HCT116 (cell line): ENCODE data around the gene FGFR4. TPM values are rescaled to one million over a fixed set of nuclear protein-coding genes. Genes with fewer than 3 reads are reported as not detected.

Experiments used
- ATAC-seq: fragments of 200-7000 bp; cut with Tn5 transposase; 2 replicates; pipeline ENCODE4 v1.9.1; 2020; ENCODE audit warnings: mild to moderate bottlenecking, moderate library complexity
- BruUV-seq: library from RNA; stranded (reverse); fragments of 400-500 nt; replicated peaks from 2 replicates; lab custom pipeline; 2021; lab: Mats Ljungman, UMichigan
- CTCF ChIA-PET: fragments of 300-600 bp; sonication (Branson Sonifier 250); formaldehyde crosslinking; loops from one replicate; lab custom pipeline; 2021; ENCODE audit warnings: antibody characterized with exemption; lab: Charles Lee
- POLR2A ChIA-PET: fragments of 300-600, 350-600 bp; sonication (Branson Sonifier 250); formaldehyde crosslinking; loops from one replicate; lab custom pipeline; 2021; ENCODE audit warnings: antibody characterized with exemption; lab: Charles Lee
- RAD21 ChIA-PET, 2 experiments: fragments of 300-600 bp; sonication (Branson Sonifier 250); formaldehyde crosslinking; loops; one replicate each; lab custom pipeline; 2023; ENCODE audit warnings: low total read pairs in 2 of 2; ENCODE audit not compliant: uncharacterized antibody in 2 of 2, unreplicated experiment in 2 of 2, low non-redundant PET in 1 of 2; lab: Charles Lee
- DNase-seq: peaks from one replicate; pipeline ENCODE4 v3.0.0-alpha.2; 2010; ENCODE audit warnings: low read depth, low spot score
- H2AFZ ChIP-seq: fragments of 200-600 bp; shearing (Covaris generic), sonication (generic); 2 replicates; pipeline ENCODE4 v1.6.1; 2017; ENCODE audit warnings: low read depth, mixed run types, mixed read lengths, antibody characterized with exemption, low read length; ENCODE audit not compliant: poor library complexity, severe bottlenecking
- H3K27ac ChIP-seq: 2 replicates; pipeline ENCODE4 v1.5.1; 2012; ENCODE audit warnings: low read depth, low read length
- H3K27me3 ChIP-seq: fragments of 200-600 bp; sonication (generic); 2 replicates; pipeline ENCODE4 v1.6.1; 2016; ENCODE audit warnings: mixed run types, low read length, mixed read lengths; ENCODE audit not compliant: insufficient read depth
- H3K36me3 ChIP-seq, 2 experiments: fragments of 200-500 bp in 1 of 2; fragments of 200-600 bp in 1 of 2; sonication (Bioruptor generic) in 1 of 2; sonication (generic) in 1 of 2; 2 replicates each; pipeline versions ENCODE4 v1.5.1 to v1.6.1; 2014 to 2016; ENCODE audit warnings: low read length in 2 of 2, inconsistent platforms in 1 of 2, mixed read lengths in 1 of 2, mixed run types in 1 of 2; ENCODE audit not compliant: insufficient read depth in 2 of 2, control insufficient read depth in 1 of 2
- H3K4me1 ChIP-seq, 2 experiments: fragments of 200-600 bp in 1 of 2; sonication (generic) in 1 of 2; 2 replicates each; pipeline versions ENCODE4 v1.5.1 to v1.6.1; 2012 to 2017; ENCODE audit warnings: low read length in 2 of 2, inconsistent platforms in 1 of 2, mild to moderate bottlenecking in 1 of 2, mixed read lengths in 1 of 2, mixed run types in 1 of 2, moderate library complexity in 1 of 2; ENCODE audit not compliant: insufficient read depth in 2 of 2, control insufficient read depth in 1 of 2
- H3K4me2 ChIP-seq: fragments of 200-600 bp; sonication (generic); 2 replicates; pipeline ENCODE4 v1.6.1; 2017; ENCODE audit warnings: mixed run types, low read length, mixed read lengths
- H3K4me3 ChIP-seq, 2 experiments: fragments of 200-600 bp in 1 of 2; sonication (generic) in 1 of 2; replicated peaks in 1 of 2; 2 replicates each; pipeline ENCODE4 v1.5.1; 2011 to 2016; ENCODE audit warnings: low read length in 2 of 2, control low read depth in 1 of 2, low read depth in 1 of 2, mild to moderate bottlenecking in 1 of 2, mixed read lengths in 1 of 2, mixed run types in 1 of 2
- H3K79me2 ChIP-seq: fragments of 200-600 bp; sonication (generic); 2 replicates; pipeline ENCODE4 v1.6.1; 2017; ENCODE audit warnings: mild to moderate bottlenecking, mixed run types, low read length, moderate library complexity, mixed read lengths; ENCODE audit not compliant: insufficient read depth
- H3K9ac ChIP-seq: fragments of 200-600 bp; sonication (generic); 2 replicates; pipeline ENCODE4 v1.6.1; 2016; ENCODE audit warnings: low read length, mixed read lengths
- H3K9me2 ChIP-seq: fragments of 200-600 bp; sonication (generic), shearing (Covaris generic); 2 replicates; pipeline ENCODE4 v1.6.1; 2017; ENCODE audit warnings: mixed run types, mild to moderate bottlenecking, moderate library complexity; ENCODE audit not compliant: insufficient read depth
- H3K9me3 ChIP-seq, 2 experiments: fragments of 200-500 bp in 1 of 2; fragments of 200-600 bp in 1 of 2; sonication (Bioruptor generic) in 1 of 2; sonication (generic) in 1 of 2; 2 replicates each; pipeline ENCODE4 v1.6.1; 2014 to 2017; ENCODE audit warnings: low read length in 2 of 2, mixed read lengths in 2 of 2, inconsistent platforms in 1 of 2, low read depth in 1 of 2, mild to moderate bottlenecking in 1 of 2, mixed run types in 1 of 2, moderate library complexity in 1 of 2; ENCODE audit not compliant: control insufficient read depth in 1 of 2, insufficient read depth in 1 of 2
- H4K20me1 ChIP-seq: fragments of 200-600 bp; sonication (generic), shearing (Covaris generic); 2 replicates; pipeline ENCODE4 v1.6.1; 2017; ENCODE audit warnings: mixed run types, mild to moderate bottlenecking, moderate library complexity; ENCODE audit not compliant: insufficient read depth
- EGR1 ChIP-seq: IDR thresholded peaks from 2 replicates; pipeline ENCODE4 v1.6.1; 2012; ENCODE audit warnings: low read depth
- EZH2 ChIP-seq: fragments of 200-600 bp; sonication (generic); IDR thresholded peaks from 2 replicates; pipeline ENCODE4 v1.6.1; 2017; ENCODE audit warnings: antibody characterized with exemption, mixed run types
- JUND ChIP-seq: IDR thresholded peaks from 2 replicates; pipeline ENCODE4 v1.6.1; 2012
- POLR2A ChIP-seq: IDR thresholded peaks from 2 replicates; pipeline ENCODE4 v1.7.0; 2011; ENCODE audit warnings: borderline replicate concordance; ENCODE audit not compliant: insufficient read depth, insufficient read length; ENCODE audit errors: extremely low read depth
- POLR2AphosphoS5 ChIP-seq: IDR thresholded peaks from 2 replicates; pipeline ENCODE4 v1.6.1; 2011; ENCODE audit warnings: mild to moderate bottlenecking, low read depth, low read length, moderate library complexity
- RAD21 ChIP-seq: IDR thresholded peaks from 2 replicates; pipeline ENCODE4 v1.6.1; 2012; ENCODE audit warnings: low read depth, mild to moderate bottlenecking
- SIN3A ChIP-seq: IDR thresholded peaks from 2 replicates; pipeline ENCODE4 v1.6.1; 2012; ENCODE audit warnings: low read depth
- SP1 ChIP-seq: IDR thresholded peaks from 2 replicates; pipeline ENCODE4 v1.6.1; 2012; ENCODE audit warnings: low read depth
- SRF ChIP-seq: IDR thresholded peaks from 2 replicates; pipeline ENCODE4 v1.6.1; 2012; ENCODE audit warnings: low read depth
- TCF7L2 ChIP-seq: IDR thresholded peaks from 2 replicates; pipeline ENCODE4 v1.7.0; 2011; ENCODE audit warnings: borderline replicate concordance, inconsistent platforms; ENCODE audit not compliant: insufficient read depth, insufficient read length; ENCODE audit errors: extremely low read depth
- YY1 ChIP-seq: IDR thresholded peaks from 2 replicates; pipeline ENCODE4 v1.6.1; 2011; ENCODE audit warnings: low read length, low read depth, moderate library complexity, mild to moderate bottlenecking; ENCODE audit not compliant: insufficient replicate concordance; ENCODE audit errors: extremely low read depth
- ZFX ChIP-seq: fragments of 450-650 bp; IDR thresholded peaks from 2 replicates; pipeline ENCODE4 v1.6.1; 2017
- ZNF274 ChIP-seq: fragments of 200-500 bp; sonication (Bioruptor generic); IDR thresholded peaks from 2 replicates; pipeline ENCODE4 v1.6.1; 2014; ENCODE audit warnings: mild to moderate bottlenecking, low read depth, low read length, inconsistent platforms
- intact Hi-C: fragments of 100-400 bp; cut with micrococcal nuclease; formaldehyde crosslinking; loops from 2 replicates; pipeline ENCODE4 v1.10.0; 2022
- total RNA-seq: library from RNA; stranded (reverse); gene quantifications from one replicate; pipeline ENCODE4 v1.2.1, GENCODE V29; 2021; ENCODE audit not compliant: unreplicated experiment
- TF ChIP-seq, protein P1 (sequence below), 3 experiments: fragments of 200-600 bp in 1 of 3; sonication (generic) in 1 of 3; IDR thresholded peaks in 2 of 3; conservative IDR thresholded peaks in 1 of 3; 2 replicates each; pipeline ENCODE4 v1.5.1; 2012 to 2017; ENCODE audit warnings: low read depth in 2 of 3, low read length in 2 of 3, antibody characterized with exemption in 1 of 3, borderline replicate concordance in 1 of 3, control low read depth in 1 of 3, mild to moderate bottlenecking in 1 of 3, mixed read lengths in 1 of 3, mixed run types in 1 of 3, moderate library complexity in 1 of 3; ENCODE audit not compliant: insufficient read depth in 1 of 3
- TF ChIP-seq, protein P2 (sequence below): IDR thresholded peaks from 2 replicates; pipeline ENCODE4 v1.6.1; 2012
- TF ChIP-seq, protein P3 (sequence below): IDR thresholded peaks from 2 replicates; pipeline ENCODE4 v1.6.1; 2012; ENCODE audit warnings: low read depth

The FGFR4 gene
- total RNA-seq, 1 experiment from 2014 or later, result 78.1 TPM

DNA sequence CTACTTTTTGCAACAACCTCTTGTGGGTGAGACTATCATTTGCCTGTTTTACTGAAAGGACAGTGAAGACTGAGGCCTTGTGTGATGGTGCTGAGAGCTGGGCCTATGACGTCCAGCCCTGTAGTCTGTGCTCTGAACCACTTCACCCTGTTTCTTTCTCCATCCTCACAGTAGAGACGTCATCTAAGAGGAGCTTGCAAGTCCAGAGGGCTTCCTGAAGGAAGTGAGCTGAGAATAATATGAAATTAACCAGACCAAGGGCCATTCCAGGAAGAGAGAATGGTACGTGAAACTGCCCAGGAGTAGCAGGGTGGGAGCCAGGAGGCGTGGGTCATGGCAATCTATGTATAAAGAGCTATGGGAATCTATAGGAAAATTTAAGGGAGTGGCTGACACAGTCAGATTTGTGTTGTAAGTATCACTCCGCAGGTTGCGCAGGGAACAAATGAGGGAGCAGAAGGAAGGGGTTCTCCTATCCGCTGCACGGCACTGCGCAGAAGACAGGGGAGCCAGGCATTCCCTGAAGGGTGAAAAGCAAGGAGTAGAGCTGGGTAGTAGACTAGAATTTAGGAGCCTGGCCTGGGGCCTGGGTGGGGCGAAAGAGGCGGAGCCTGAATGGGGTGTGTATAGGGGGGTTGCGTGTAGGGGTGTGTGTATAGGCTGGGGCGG, 596 bp upstream of the FGFR4 start (continued):
- TF ChIP-seq, protein P1, sequence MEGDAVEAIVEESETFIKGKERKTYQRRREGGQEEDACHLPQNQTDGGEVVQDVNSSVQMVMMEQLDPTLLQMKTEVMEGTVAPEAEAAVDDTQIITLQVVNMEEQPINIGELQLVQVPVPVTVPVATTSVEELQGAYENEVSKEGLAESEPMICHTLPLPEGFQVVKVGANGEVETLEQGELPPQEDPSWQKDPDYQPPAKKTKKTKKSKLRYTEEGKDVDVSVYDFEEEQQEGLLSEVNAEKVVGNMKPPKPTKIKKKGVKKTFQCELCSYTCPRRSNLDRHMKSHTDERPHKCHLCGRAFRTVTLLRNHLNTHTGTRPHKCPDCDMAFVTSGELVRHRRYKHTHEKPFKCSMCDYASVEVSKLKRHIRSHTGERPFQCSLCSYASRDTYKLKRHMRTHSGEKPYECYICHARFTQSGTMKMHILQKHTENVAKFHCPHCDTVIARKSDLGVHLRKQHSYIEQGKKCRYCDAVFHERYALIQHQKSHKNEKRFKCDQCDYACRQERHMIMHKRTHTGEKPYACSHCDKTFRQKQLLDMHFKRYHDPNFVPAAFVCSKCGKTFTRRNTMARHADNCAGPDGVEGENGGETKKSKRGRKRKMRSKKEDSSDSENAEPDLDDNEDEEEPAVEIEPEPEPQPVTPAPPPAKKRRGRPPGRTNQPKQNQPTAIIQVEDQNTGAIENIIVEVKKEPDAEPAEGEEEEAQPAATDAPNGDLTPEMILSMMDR (IDR thresholded peaks at IDR 0.05 in 2 of 3, conservative IDR thresholded peaks at IDR 0.05 in 1 of 3; ENCODE audit: borderline replicate concordance in 1 of 3, insufficient read depth in 1 of 3, low read depth in 2 of 3, low read length in 2 of 3), result no peak
- TF ChIP-seq SP1, result no peak; the same call in 1 of the 2 replicates

DNA sequence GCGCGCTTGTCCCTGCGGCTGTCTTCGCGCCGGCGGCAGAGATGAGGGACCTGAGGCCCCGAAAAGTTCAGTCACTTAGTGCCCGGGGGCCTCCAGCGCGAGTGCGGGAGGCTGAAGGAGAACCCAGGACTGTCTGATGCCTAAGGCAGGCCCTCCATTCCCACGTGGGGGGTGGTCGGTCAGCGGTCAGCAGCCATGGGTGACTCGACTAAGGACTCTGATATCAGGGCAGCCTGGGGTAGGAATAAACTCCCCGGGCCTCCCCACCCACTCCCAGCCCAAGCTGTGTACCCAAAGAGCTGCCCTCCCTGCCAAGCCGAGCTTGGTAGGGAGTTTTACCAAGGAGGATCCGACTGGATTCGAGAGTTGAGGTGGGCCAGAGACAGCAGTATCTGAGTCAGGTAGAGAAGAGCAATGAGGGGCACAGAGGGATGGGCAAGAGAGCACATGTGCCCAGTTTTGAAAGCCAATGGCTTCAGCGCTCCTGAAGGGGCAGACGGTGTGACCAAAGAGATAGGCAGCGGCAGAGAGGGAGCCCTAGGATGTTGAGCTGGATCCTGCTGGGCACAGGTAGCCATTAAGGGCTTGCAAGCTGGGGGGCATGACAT, 787 bp downstream of the FGFR4 start:
- Histone ChIP-seq H3K27ac (peak overlapping the region; percentile 80), H3K9ac (peak overlapping the region; percentile 94), H4K20me1 (no peaks in the 10 kb centered on the region), H3K36me3 (peaks cover 0 to 12% of the 10 kb centered on the region in 2 experiments; a peak in 1 of 4 replicates), H3K27me3 (no peaks in the 10 kb centered on the region), H3K4me3 (peak overlapping the region; percentile 77 to 96), H2AFZ (peak overlapping the region; percentile 58), H3K9me3 (no peaks in the 10 kb centered on the region), H3K4me1 (peaks cover 6 to 13% of the 10 kb centered on the region in 2 experiments; a peak in 3 of 4 replicates), H3K9me2 (no peaks in the 10 kb centered on the region), H3K4me2 (peak overlapping the region; percentile 96), H3K79me2 (peaks cover 21% of the 10 kb centered on the region)
- TF ChIP-seq POLR2AphosphoS5 (no peak), TCF7L2 (no peak), POLR2A (no peak), YY1 (no peak), ZFX (no peak), SRF (no peak), JUND (no peak), RAD21 (no peak), EZH2 (no peak), EGR1 (no peak; the same call in 1 of the 2 replicates), SIN3A (no peak), ZNF274 (no peak)
- TF ChIP-seq, protein P2, sequence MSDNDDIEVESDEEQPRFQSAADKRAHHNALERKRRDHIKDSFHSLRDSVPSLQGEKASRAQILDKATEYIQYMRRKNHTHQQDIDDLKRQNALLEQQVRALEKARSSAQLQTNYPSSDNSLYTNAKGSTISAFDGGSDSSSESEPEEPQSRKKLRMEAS, result no peak
- TF ChIP-seq, protein P3, sequence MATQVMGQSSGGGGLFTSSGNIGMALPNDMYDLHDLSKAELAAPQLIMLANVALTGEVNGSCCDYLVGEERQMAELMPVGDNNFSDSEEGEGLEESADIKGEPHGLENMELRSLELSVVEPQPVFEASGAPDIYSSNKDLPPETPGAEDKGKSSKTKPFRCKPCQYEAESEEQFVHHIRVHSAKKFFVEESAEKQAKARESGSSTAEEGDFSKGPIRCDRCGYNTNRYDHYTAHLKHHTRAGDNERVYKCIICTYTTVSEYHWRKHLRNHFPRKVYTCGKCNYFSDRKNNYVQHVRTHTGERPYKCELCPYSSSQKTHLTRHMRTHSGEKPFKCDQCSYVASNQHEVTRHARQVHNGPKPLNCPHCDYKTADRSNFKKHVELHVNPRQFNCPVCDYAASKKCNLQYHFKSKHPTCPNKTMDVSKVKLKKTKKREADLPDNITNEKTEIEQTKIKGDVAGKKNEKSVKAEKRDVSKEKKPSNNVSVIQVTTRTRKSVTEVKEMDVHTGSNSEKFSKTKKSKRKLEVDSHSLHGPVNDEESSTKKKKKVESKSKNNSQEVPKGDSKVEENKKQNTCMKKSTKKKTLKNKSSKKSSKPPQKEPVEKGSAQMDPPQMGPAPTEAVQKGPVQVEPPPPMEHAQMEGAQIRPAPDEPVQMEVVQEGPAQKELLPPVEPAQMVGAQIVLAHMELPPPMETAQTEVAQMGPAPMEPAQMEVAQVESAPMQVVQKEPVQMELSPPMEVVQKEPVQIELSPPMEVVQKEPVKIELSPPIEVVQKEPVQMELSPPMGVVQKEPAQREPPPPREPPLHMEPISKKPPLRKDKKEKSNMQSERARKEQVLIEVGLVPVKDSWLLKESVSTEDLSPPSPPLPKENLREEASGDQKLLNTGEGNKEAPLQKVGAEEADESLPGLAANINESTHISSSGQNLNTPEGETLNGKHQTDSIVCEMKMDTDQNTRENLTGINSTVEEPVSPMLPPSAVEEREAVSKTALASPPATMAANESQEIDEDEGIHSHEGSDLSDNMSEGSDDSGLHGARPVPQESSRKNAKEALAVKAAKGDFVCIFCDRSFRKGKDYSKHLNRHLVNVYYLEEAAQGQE, result no peak
- no TSS peak for BruUV-seq
- DNase-seq (no peak), ATAC-seq (no peak; the same call in none of the 2 replicates)
- ChIA-PET POLR2A (interaction anchor here (0.9 to 1.7 kb wide), 3 partner anchors 15 to 79 kb away, joined by 3 to 4 read pairs (median 3); no protein-coding TSS in a partner anchor), CTCF (interaction anchor here (1.2 to 6.8 kb wide), 6 partner anchors 16 to 430 kb away, joined by 3 to 64 read pairs (median 8); no protein-coding TSS in a partner anchor), RAD21 (interaction anchor here in 1 of 2 experiments (1.6 kb wide), 1 partner anchor 24 kb away, joined by 4 read pairs; no protein-coding TSS in a partner anchor)
- intact Hi-C loops, result no loop called here
